Natural killer cell (primary cell): Measurements from ENCODE around the gene FBXO42. TPM values are rescaled to one million over a fixed set of nuclear protein-coding genes. Genes with fewer than 3 reads are reported as not detected.

Experiments
- ATAC-seq, 3 donors: fragments of 150-1000 bp in 2 of 3; fragments of 200-7000 bp in 1 of 3; cut with Tn5 transposase; 1 replicate in 1 of 3; 2 replicates in 2 of 3; pipeline ENCODE4 v1.10.0; 2021; ENCODE audit warnings: mild to moderate bottlenecking in 2 of 3, moderate library complexity in 2 of 3
- DNase-seq, 2 donors: peaks; one replicate each; pipeline versions ENCODE4 v3.0.0 to v3.0.0-alpha.2; 2013 to 2021; ENCODE audit warnings: mixed read lengths in 1 of 2
- H3K27ac ChIP-seq: one replicate; pipeline ENCODE4 v1.5.1; 2013; ENCODE audit warnings: mild to moderate bottlenecking, low read length
- H3K27me3 ChIP-seq: one replicate; pipeline ENCODE4 v1.6.1; 2013; ENCODE audit warnings: low read length; ENCODE audit not compliant: control insufficient read depth, insufficient read depth
- H3K36me3 ChIP-seq: one replicate; pipeline ENCODE4 v1.6.1; 2013; ENCODE audit warnings: low read length; ENCODE audit not compliant: control insufficient read depth, insufficient read depth
- H3K4me1 ChIP-seq: one replicate; pipeline ENCODE4 v1.6.1; 2013; ENCODE audit warnings: low read length; ENCODE audit not compliant: control insufficient read depth, insufficient read depth
- H3K4me3 ChIP-seq: one replicate; pipeline ENCODE4 v1.5.1; 2013; ENCODE audit warnings: low read length
- H3K9me3 ChIP-seq: one replicate; pipeline ENCODE4 v1.6.1; 2013; ENCODE audit warnings: low read length; ENCODE audit not compliant: control insufficient read depth, insufficient read depth
- H3K27ac Mint-ChIP-seq, 2 donors: one replicate each; pipeline ENCODE4 v1.8.0; 2022; ENCODE audit warnings: mild to moderate bottlenecking in 2 of 2, mixed read lengths in 2 of 2, moderate library complexity in 1 of 2
- H3K27me3 Mint-ChIP-seq, 2 donors: one replicate each; pipeline ENCODE4 v1.8.0; 2022; ENCODE audit warnings: low read depth in 2 of 2, mixed read lengths in 2 of 2
- H3K36me3 Mint-ChIP-seq: one replicate; pipeline ENCODE4 v1.8.0; 2022; ENCODE audit warnings: mixed read lengths
- H3K4me1 Mint-ChIP-seq, 2 donors: one replicate each; pipeline ENCODE4 v1.8.0; 2022; ENCODE audit warnings: mixed read lengths in 2 of 2
- H3K4me3 Mint-ChIP-seq: one replicate; pipeline ENCODE4 v1.8.0; 2022; ENCODE audit warnings: mild to moderate bottlenecking, moderate library complexity, mixed read lengths
- H3K9me3 Mint-ChIP-seq, 2 donors: one replicate each; pipeline ENCODE4 v1.8.0; 2022; ENCODE audit warnings: mixed read lengths in 2 of 2
- CTCF ChIP-seq: fragments of 200-600 bp; IDR thresholded peaks from one replicate; pipeline ENCODE4 v1.8.0; 2022; ENCODE audit warnings: antibody characterized with exemption
- WGBS: methylation state at CpG from one replicate; pipeline ENCODE4 v1.1.7; 2013; ENCODE audit warnings: missing lambda C conversion rate; ENCODE audit not compliant: insufficient coverage; 5-methylcytosine and 5-hydroxymethylcytosine counted together
- intact Hi-C: fragments of 100-400 bp; cut with micrococcal nuclease; formaldehyde crosslinking; loops from one replicate; pipeline ENCODE4 v1.14.2; 2022
- total RNA-seq, 4 donors: library from RNA; stranded (reverse); fragments of 120-200 nt in 1 of 4; gene quantifications; one replicate each; pipeline versions ENCODE4 v1.2.3 to v1.2.4, GENCODE V29; 2013 to 2022

The FBXO42 gene
- total RNA-seq, 3 donors from 2014 or later (not counting 1 experiment from before 2014, with no cell fraction given): 19.5 to 24.5 (median 24.1) TPM

- H3K9me3 ChIP-seq: no peaks in the 10 kb centered on the region
- peak overlapping the region; percentile 61 to 80 for H3K27ac Mint-ChIP-seq
- intact Hi-C loops: no loop called here
- ATAC-seq (no peak), DNase-seq (peak in 1 of 2 donors; percentile 48)
- H3K27me3 ChIP-seq: no peaks in the 10 kb centered on the region
- no peak for TF ChIP-seq CTCF
- H3K4me1 Mint-ChIP-seq: peaks cover 54 to 61% of the 10 kb centered on the region in 2 donors
- H3K27me3 Mint-ChIP-seq: no peaks in the 10 kb centered on the region
- H3K4me3 ChIP-seq: no peak overlapping the region
- no peak overlapping the region for H3K27ac ChIP-seq
- peak overlapping the region; percentile 67 for H3K4me3 Mint-ChIP-seq
- no peaks in the 10 kb centered on the region for H3K36me3 Mint-ChIP-seq
- 64% methylated on average over 5 of the region's 5 CpGs for WGBS
- peaks cover 40% of the 10 kb centered on the region for H3K4me1 ChIP-seq
- no peaks in the 10 kb centered on the region for H3K36me3 ChIP-seq
- no peaks in the 10 kb centered on the region for H3K9me3 Mint-ChIP-seq
Observed at GRCh38 chr1:16371725-16372124, 19.4 kb upstream of the FBXO42 start.

GRCh38 chr1:16369821-16370220 lies 17.5 kb upstream of the FBXO42 start:
- DNase-seq (no peak), ATAC-seq (no peak)
- no peaks in the 10 kb centered on the region for H3K9me3 Mint-ChIP-seq
- no peak for TF ChIP-seq CTCF
- WGBS: 90% methylated on average over 4 of the region's 4 CpGs
- H3K4me3 Mint-ChIP-seq: no peak overlapping the region
- H3K36me3 Mint-ChIP-seq: no peaks in the 10 kb centered on the region
- H3K27me3 ChIP-seq: no peaks in the 10 kb centered on the region
- no peaks in the 10 kb centered on the region for H3K9me3 ChIP-seq
- H3K4me1 ChIP-seq: peaks cover 31% of the 10 kb centered on the region
- no peak overlapping the region for H3K4me3 ChIP-seq
- H3K27ac ChIP-seq: no peak overlapping the region
- no peaks in the 10 kb centered on the region for H3K36me3 ChIP-seq
- intact Hi-C loops: loop anchor here (5.0 to 10.0 kb wide), 2 partner anchors 527 to 535 kb away; partner anchors contain the start of gene RNU1-2
- H3K27me3 Mint-ChIP-seq: no peaks in the 10 kb centered on the region
- H3K4me1 Mint-ChIP-seq: peaks cover 44 to 47% of the 10 kb centered on the region in 2 donors
- no peak overlapping the region for H3K27ac Mint-ChIP-seq

GRCh38 chr1:16367968-16368890 lies 15.9 kb upstream of the FBXO42 start:
- peak overlapping the region; percentile 96 for H3K4me3 Mint-ChIP-seq
- H3K4me1 Mint-ChIP-seq: peaks cover 35 to 37% of the 10 kb centered on the region in 2 donors
- H3K27me3 Mint-ChIP-seq: no peaks in the 10 kb centered on the region
- H3K36me3 Mint-ChIP-seq: no peaks in the 10 kb centered on the region
- H3K36me3 ChIP-seq: no peaks in the 10 kb centered on the region
- intact Hi-C loops: loop anchor here (1.0 to 10.0 kb wide), 5 partner anchors 16 to 533 kb away; partner anchors contain the start of genes FBXO42, NECAP2 and RNU1-2
- H3K4me3 ChIP-seq: peak overlapping the region; percentile 90
- H3K27me3 ChIP-seq: no peaks in the 10 kb centered on the region
- no peaks in the 10 kb centered on the region for H3K9me3 ChIP-seq
- peak in 1 of 2 donors; percentile 49 for DNase-seq
- WGBS: 4% methylated on average over 24 of the region's 24 CpGs
- ATAC-seq: no peak
- H3K27ac ChIP-seq: peak overlapping the region; percentile 98
- no peaks in the 10 kb centered on the region for H3K9me3 Mint-ChIP-seq
- TF ChIP-seq CTCF: no peak
- H3K4me1 ChIP-seq: peaks cover 22% of the 10 kb centered on the region
- peak overlapping the region; percentile 98 to 99 for H3K27ac Mint-ChIP-seq
